HG02610 (cell line): ENCODE results near the gene KLF1.
"Not testable (repeated sequence)": the region's sequence is repeated elsewhere in the genome, so short reads cannot be mapped to it uniquely, and the experiment has no call there.

Experiments used
- ATAC-seq: cut with Tn5 transposase; IDR thresholded peaks from one replicate; pipeline ENCODE4 v1.9.1; 2021; ENCODE audit warnings: mild to moderate bottlenecking, moderate library complexity; ENCODE audit not compliant: unreplicated experiment

KLF1 gene

DNA sequence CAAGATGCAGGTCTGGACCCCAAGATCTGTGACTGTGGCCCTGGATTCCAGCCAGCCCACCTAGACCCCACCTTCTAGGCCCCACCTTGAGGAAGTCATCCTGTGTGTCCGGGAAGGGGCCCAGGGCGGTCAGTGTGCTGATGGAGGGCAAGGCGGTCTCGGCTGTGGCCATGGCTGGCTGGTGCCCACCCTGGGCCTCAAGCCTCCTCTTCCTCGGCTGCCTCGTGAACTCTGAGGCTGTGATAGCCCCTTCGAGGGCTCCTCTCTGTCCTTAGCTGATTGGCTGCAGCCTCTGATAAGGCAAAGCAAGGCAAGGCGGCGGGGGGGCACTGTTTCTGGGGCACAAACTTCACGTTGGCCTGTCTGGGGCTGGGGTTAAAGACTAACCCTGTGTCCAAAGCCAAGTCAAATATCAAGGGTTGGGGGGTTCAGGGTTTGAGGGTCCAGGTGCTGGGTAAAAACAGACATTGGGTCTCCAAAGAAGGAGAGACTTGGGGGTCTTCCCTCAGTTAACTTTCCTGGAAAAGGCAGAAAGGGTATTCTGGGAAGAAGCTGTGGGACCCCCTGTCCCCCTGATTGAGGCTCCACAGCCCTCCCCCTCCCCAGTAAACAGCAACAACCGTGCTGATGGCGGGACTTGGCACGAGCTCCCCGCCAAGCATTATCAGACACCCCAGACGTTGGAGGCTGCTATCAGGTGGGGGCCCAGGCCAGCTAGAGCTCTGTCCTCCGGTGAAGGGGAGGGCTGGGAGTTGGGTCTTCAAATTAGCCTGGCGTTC lies at the start of gene KLF1:
Gene KLF1, minus strand, starts transcription at position 233 of the 779 bp plus-strand sequence. Its CDS starts 61 bp downstream, at position 172.
- ATAC-seq = no peak

DNA sequence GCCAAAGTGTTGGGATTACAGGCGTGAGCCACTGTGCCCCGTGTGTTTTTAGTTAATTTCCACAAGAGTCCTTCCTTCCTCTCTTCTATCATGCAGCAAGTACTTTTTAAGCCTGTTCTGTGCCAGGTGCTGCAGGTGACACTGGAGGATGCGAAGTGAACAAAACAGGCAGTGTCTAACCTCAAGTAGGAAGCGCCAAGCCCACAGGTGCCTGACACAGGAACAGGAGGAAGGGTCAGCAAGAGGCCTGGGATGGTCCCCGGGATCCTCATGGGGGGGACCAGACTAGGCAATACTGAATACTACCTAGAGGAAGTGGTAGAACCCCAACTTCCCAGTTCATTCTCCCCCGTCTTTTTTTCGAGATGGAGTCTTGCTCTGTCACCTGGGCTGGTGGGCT lies 49.6 kb upstream of the KLF1 start:
- ATAC-seq = no peak

DNA sequence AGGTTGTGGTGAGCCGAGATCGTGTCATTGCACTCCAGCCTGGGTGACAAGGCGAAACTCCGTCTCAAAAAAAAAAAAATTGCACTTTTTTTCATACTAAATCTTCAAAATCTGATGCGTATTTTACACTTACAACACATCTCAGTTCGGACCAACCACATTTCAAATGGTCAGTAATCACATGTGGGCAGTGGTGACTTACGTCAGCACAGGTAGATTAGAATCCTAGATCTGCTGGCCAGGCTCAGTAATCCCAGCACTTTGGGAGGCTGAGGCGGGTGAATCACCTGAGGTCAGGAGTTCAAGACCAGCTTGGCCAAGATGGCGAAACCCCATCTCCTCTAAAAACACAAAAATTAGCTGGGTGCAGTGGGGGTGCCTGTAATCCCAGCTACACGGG lies 48.1 kb upstream of the KLF1 start:
- ATAC-seq = no peak

DNA sequence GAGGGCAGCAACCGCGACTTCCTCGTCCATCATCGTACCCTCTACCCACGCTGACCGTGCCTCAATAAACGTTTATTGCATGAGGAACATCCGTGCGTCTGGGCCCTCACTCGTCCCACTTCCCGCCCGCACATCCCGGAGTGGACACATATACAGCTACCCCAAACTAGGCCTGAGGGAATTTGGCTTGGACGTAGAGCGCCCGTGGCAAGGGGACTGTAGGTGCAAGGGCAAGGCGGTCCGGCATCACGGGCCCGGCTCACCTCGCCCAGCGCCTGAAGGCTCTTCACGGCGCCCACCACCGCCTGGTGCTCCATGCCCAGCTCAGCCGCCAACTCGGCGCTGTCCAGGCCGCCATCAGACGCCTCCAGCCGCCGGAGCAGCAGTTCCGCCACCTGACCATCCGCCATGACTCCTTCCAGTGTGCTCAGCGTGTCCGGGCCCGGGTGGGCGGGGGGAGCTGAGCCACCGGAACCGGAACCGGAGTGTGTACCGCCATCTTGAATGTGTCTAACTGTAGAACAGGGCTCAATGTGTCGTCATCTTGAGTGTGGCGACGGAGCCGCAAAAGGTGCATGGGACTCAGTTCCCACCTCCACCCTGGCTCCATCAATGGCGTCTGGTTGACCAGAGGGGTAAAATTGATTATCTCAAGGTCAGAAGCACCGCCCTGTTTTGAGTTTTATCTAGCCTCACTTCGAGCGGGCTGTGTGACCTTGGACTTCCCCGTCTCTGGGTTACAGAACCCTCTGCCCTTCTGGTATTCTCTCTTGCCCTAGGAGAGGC lies 46.5 kb upstream of the KLF1 start, which contains the start of gene FARSA:
Gene FARSA, minus strand, starts transcription at position 425 of the 786 bp plus-strand sequence. Its CDS starts 15 bp downstream, at position 410.
- peak; percentile 51 for ATAC-seq

DNA sequence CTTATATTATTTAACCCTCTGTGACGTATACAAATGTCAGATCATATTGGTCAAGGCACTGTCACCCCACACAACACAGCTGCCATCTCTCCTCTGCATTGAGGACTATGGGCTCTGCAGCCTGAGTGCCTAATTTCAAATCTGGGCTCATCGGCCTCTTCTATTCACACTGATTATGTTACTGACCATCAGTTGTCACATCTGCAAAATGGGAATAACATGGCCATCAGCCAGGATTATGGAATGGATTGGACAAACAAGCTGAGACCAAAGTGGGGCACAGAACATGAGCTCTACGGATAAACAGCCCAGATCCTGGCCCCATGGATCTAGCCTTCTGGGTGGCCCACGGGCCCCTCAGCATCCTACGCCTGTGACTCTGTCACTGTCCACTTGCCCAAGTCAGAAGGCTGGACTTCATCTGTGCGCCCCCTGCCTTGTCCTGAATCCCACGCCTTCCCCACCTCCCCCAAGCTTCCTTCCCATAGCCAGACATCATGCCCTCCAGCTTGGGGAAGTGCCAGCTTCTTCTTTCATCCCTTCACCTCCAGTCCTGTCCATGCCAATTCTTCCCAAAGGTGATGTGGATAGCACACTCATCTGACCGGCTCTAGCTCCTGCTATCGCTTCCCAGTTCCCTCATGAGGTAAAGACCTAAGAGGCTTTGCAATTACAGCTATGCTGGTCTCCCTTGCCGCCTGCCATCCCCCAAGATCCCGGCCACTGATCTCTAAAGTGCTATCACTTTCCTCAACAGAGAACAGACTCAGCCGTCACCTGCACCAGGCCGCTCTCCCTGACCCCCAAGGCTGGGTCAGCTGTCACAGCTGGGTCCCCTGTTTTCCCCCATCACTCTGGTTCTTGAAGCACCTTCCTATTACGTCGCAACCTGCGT lies 45.6 kb upstream of the KLF1 start:
- ATAC-seq = no peak

DNA sequence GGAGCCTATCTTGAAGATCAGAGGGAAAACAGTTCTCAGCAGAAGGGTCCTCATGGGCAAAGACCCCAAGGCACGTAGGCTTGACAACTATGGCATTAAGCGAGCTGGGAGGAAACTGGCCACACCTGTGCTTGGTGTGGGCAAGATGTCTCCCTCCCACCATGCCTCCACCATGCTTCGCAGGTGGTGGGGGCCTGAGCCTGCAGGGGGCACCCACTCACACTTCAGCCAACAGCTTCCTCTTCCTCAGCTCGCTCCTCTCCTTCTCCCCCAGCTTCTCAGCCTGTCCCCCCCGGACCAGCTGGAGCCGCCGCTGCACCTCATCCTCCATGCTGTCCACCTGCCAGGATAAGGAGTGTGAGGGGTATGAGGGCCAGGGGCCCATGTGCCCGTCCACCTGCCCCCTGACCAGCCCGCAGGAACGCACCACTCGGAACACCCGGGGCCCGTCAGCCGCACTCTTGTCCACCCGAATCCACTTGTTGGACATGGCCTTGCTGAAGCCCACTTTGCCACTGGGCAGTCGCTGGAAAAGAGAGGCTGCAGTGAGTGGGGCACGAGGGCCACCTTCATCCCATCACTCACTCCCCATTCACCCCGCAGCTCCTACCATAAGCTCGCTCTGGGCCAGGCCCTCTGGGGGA lies 43.1 kb upstream of the KLF1 start:
- no peak for ATAC-seq

DNA sequence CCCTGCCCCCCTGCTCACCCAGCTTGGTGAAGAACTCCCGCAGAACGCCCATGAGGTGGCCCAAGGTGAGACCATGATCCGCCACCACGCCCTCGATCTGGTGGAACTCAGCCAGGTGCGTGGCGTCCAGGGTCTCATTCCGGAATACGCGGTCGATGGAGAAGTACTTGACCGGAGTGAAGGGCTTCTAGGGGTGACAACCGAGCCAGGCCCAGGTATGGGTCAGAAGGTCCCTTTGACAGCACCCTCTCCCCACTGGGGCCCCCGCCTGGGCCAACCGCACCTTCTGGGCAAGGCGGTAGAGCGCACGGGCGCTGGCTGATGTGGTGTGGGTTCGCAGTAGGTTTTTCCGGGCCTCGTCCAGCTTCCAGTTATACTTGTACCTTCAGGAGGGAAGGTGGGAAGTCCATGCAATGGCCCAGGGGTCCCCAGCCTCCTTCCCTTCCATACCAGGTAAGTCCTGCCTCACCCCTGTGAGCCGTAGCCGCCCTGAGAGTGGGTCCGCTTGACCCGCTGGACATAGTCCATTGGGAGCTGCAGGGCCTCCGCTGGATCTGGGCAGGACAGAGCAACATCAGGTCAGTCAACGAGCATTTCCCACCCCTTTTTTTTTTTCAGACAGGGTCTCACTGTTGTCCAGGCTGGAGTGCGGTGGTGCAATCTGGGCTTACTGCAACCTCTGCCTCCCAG lies 37.8 kb upstream of the KLF1 start:
- no peak for ATAC-seq

DNA sequence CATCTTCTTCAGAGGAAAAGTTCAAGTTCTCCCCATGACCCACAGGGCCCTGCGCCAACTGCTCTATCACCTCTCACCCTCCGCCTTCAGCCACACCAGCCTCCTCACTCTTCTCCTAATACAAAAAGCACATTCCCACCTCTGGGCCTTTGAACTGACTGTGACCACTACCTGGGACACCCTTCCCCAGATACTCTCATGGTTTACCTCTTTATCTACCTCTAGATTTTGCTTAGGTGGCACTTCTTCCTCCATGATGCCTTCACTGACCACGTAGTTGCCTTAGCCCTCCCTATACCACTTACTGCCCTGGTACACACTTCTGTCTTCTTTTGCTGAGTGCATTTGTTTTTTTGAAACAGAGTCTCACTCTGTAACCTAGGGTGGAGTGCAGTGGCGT lies 36.0 kb upstream of the KLF1 start:
- no peak for ATAC-seq

DNA sequence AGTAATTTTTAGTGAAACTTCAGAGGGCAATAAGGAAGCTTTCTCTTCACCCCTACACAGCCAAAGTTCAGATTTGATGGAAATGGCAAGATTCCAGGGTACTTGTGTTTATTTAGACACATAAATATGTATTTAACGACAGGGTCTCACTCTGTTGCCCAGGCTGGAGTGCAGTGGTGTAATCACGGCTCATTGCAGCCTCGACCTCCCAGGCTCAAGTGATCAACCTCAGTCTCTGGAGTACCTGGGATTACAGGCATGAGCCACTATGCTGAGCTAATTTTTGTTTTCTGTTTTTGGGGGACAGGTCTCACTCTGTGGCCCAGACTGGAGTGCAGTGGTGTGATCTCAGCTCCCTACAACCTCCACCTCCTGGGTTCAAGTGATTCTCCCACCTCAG lies 34.0 kb upstream of the KLF1 start:
- ATAC-seq = no peak

DNA sequence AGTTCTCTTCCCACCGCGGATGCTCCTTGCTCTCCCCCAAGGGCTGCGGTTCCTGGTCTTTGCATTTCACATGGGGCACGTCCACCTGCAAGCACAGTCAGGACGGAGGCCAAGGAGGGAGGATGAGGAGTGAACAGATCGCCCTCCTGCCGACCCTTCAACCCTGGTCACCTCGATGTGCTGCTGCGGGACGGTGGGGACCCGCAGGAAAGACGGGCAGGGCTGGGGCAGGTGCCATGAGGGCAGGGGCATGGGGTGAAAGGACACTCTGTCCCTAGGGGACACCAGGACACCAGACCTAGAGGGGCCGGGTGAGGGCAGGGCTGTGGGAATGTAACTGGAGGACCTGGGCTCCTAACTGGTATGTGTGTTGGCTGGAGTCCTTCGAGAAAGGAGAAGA lies 31.3 kb upstream of the KLF1 start:
- no peak for ATAC-seq

DNA sequence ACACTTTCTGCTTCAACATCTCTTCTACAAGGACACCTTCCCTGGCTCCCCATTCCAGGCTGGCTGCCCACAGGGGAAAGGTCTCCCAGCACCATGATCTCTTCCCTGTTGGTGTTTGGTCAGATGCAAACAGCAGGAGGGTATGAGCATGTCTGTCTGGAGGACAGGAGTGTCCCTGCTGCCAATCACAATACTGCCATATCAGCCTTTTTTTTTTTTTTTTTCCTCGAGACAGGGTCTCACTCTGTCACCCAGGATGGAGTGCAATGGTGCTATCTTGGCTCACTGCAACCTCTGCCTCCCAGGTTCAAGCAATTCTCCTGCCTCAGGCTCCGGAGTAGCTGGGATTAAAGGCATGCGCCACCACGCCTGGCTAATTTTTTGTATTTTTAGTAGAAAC lies 28.9 kb upstream of the KLF1 start:
- ATAC-seq = not testable (repeated sequence)

DNA sequence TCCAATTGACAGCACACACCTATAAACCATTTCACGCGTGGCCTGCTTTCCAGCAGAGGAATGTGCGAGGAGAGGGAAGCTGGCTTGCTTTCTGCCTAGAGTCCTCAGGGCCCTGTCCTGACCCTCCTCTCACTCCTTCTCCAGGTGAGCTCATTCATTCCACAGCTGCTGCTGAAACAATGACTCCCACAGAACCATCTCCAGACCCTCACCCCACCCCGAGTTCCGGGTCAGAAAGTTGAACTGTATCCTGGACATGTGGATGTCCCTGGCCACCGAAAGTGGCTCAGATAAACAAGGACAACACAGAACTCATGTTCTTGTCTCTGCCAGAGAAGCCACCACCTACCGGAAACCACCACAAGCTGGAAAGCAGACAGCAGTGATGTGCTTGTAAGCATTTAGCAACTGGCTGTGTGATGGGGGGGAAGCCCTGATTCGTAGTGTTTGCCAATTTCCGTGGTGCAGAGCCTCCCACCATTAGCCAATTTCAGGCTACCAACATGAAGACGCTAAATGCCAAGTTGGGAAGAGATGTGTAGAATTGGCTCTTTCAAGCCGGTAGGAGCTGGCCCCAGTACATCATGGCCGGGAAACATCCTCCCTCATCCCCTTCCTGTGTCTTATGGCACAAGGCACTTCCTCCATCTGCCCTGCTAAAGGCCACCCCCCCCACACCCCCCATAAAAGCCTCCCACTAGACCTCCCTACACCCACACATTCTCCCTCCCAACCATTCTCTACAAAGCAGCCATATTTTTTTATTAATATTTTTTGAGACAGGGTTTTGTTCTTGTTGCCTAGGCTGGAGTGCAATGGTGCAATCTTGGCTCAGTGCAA lies 27.1 kb upstream of the KLF1 start:
- ATAC-seq = no peak

DNA sequence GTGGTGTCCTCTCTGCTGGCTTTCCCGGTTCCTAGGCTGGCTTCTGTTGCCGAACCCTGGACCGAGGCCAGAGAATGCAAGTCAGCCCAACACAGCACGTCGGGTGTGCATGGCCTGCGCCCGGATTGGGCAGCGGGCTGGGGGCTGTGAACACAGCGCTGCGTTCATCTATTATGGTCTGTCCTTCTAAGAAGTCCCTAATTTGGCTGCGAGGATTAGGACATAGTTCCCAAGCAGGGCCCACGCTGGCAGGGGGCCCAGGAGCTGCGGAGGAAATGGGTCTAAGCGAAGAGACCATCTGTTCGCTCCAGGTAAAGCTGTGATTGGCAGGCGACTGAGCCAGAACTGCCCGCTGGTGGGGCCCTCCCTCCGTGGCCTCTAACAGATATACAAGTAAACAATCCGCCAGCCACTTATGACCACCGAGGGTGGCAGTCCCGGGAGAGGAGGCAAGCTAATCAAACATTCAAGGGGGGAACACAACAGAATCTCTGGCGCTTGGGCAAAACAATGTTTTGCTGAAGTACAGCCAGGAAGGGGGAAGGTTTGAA lies 26.1 kb upstream of the KLF1 start:
- ATAC-seq = no peak

DNA sequence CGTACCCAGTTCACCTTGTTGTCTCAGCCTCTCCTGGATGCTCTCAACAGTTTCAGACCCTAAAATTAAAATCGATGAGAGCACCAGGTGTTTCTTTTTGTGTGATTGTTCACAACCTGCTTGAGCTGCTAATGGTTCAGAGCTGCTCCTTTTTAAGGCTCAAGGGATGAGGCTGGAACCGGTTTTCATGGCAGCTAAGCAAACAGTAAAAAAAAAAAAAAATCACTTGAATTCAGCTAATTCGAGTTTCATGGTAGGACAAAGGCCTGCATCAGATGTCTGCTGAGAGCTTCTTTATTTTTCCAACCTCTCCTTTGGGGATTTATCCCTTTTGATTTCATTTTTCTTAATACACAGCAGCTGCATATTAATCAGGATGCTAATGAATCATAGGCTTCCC lies 25.6 kb upstream of the KLF1 start:
- ATAC-seq = no peak

DNA sequence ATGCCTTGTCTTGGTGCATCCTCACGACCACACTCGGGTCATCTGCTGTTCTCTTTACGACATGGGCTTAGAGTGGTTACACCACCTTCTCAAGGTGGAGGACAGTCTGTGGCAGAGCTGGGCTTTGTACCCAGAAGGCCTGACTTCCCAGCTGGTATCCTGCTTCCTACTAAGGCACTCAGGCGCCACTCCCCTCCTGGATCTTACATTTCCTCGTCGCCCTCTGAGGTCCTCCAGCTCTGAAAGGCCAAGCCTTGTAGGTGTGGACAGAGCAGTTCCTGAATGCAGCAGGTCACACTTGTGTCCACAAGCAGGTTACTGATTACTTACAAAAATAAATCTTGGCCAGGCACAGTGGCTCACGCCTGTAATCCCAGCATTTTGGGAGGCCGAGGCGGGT lies 20.2 kb upstream of the KLF1 start:
- ATAC-seq = no peak

DNA sequence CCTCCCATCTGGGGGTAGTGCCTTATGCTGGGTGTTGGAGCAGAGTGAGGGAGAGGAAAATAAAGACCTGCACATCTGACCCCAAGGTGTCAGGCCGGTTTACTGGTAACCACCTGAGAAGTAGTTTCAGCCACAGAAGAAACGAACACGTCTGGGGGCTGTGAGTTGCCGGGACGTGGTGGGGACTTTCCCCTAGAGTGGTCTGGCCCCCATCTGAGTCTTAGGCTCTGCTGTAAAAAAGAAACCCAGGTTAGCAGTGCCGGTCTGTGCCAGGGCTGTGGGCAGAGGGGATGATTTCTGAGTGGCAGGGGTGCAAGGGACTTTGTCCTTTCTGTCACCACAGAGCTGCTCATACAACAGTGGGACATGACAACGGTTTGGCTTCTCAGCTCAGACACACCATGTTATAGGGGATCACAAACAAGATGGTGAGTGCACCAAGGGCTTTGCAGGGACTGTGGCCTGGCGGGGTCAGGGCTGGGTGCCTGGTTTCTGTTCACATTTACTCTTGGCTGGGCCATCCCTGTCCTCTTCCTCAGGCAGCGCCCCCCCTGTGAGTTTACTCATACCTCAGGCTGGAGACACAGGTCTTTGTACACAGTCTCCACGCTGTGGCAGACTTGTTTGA lies 13.0 kb upstream of the KLF1 start:
- ATAC-seq = peak; percentile 66

DNA sequence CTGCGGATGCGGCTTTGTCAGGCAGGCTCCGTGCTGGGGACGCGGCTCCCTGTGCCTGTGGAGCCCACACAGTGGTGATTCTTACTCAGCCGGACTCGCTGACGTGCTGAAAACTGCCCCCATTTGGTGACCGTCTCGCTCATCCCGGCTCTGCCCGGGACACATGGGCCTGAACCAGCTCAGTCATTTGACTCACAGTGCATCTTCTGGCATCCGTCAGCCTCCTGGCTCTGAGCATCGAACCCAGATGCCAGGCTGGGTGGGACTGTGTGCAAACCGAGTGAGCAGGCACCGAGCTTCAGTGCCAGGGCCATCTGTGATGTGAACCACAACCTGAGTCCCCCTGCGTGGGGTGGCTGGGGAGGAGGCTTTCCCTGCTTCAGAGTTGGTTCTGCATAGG lies 9.5 kb upstream of the KLF1 start:
- ATAC-seq = no peak

DNA sequence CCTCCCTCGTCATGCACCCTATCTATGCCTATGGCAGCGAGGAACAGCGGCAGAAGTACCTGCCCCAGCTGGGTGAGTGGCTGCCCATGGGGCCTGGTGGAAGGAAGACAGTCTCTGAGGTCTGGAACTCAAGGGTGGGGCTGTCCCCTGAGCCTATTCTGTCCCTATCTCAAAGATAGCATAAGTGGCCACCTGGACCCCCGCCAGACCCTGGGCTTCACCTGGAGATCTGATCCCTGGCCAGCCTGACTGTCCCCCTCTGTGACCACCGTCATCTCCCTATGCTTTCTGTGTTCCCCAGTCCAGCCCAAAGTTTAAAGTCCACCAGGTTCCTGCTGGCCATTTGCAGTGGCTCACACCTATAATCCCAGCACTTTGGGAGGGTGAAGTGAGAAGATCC lies 6.6 kb upstream of the KLF1 start:
- ATAC-seq = no peak
